Breast epithelium (tissue), 4 donors: ENCODE results near the gene CTSH. TPM values are rescaled to one million over a fixed set of nuclear protein-coding genes. Genes with fewer than 3 reads are reported as not detected.

ENCODE experiments used
- DNase-seq, 2 donors: peaks; one replicate each; pipeline ENCODE4 v3.0.0-alpha.2; 2019; ENCODE audit warnings: low spot score in 2 of 2
- H3K27ac ChIP-seq, 2 donors: fragments of 200-600 bp; sonication (generic) in 1 of 2; one replicate each; pipeline ENCODE4 v1.5.1; 2016 to 2019; ENCODE audit warnings: mild to moderate bottlenecking in 1 of 2
- H3K27me3 ChIP-seq, 2 donors: fragments of 200-600 bp; sonication (generic) in 1 of 2; one replicate each; pipeline versions ENCODE4 v1.5.1 to v1.6.0; 2017 to 2019; ENCODE audit warnings: control low read depth in 1 of 2, mild to moderate bottlenecking in 1 of 2
- H3K36me3 ChIP-seq: fragments of 200-600 bp; one replicate; pipeline ENCODE4 v1.5.1; 2019
- H3K4me1 ChIP-seq, 2 donors: fragments of 200-600 bp; sonication (generic); one replicate each; pipeline ENCODE4 v1.5.1; 2016 to 2019; ENCODE audit warnings: control low read depth in 1 of 2
- H3K4me3 ChIP-seq, 3 donors: fragments of 200-600 bp; sonication (generic); 1 replicate in 2 of 3; 2 replicates in 1 of 3; pipeline ENCODE4 v1.5.1; 2016 to 2019; ENCODE audit warnings: mild to moderate bottlenecking in 3 of 3, moderate library complexity in 2 of 3
- H3K9me3 ChIP-seq, 2 donors: fragments of 200-600 bp; sonication (generic) in 1 of 2; one replicate each; pipeline ENCODE4 v1.5.1; 2016 to 2019; ENCODE audit warnings: control low read depth in 1 of 2
- CTCF ChIP-seq, 3 donors: fragments of 450-650 bp; IDR thresholded peaks; one replicate each; pipeline ENCODE4 v1.5.1; 2016 to 2017; ENCODE audit warnings: antibody characterized with exemption in 3 of 3, mild to moderate bottlenecking in 3 of 3, moderate library complexity in 3 of 3
- POLR2A ChIP-seq: fragments of 450-650 bp; IDR thresholded peaks from one replicate; pipeline ENCODE4 v1.6.1; 2016; ENCODE audit warnings: antibody characterized with exemption, mild to moderate bottlenecking, moderate library complexity
- POLR2AphosphoS5 ChIP-seq, 3 donors: sonication (generic); formaldehyde crosslinking; IDR thresholded peaks; one replicate each; pipeline ENCODE4 v1.6.1; 2017; ENCODE audit warnings: antibody characterized with exemption in 3 of 3
- intact Hi-C: fragments of 100-400 bp; cut with DNase I; formaldehyde crosslinking; loops from one replicate; pipeline ENCODE4 v1.15.1; 2023; ENCODE audit warnings: low total_unique reads
- total RNA-seq, 3 donors: library from RNA; depleted of rRNA; stranded (reverse); fragments of >200 nt; gene quantifications; one replicate each; pipeline ENCODE4 v1.1.0, GENCODE V29; 2016

CTSH gene
- total RNA-seq, 3 donors from 2014 or later, result 158 to 272 (median 163) TPM

DNA sequence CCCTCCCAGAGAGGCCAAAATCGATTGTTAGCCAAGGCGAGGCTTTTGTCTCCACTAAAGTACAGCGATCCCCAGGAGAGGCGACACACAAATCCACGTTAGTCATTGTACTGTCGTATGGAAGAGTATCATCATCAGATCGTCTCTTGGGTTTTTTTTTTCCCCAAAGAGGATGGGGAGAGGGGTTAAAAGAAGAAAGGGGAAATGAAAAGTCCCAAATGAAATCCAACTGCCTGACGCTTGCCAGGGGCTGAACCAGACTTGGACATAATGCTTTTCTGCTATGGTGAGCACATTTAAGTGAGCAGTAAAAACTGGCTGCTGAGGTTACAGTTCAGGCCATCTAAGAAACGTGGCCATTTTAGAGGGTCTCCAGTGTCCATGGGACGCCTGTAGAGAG is 37.9 kb upstream of the CTSH start:
- DNase-seq, result no peak
- H3K36me3 ChIP-seq, result no peaks in the 10 kb centered on the region
- intact Hi-C loops, result no loop called here
- H3K9me3 ChIP-seq, result no peaks in the 10 kb centered on the region
- TF ChIP-seq CTCF (IDR thresholded peaks at IDR 0.05), result no peak
- TF ChIP-seq POLR2A, result no peak
- TF ChIP-seq POLR2AphosphoS5 (IDR thresholded peaks at IDR 0.05), result no peak
- peak overlapping the region in 1 of 2 donors; percentile 43 for H3K27ac ChIP-seq
- H3K4me3 ChIP-seq, result no peak overlapping the region
- no peaks in the 10 kb centered on the region for H3K4me1 ChIP-seq
- no peaks in the 10 kb centered on the region for H3K27me3 ChIP-seq

GRCh38 chr15:78981532-78982313 is 36.9 kb upstream of the CTSH start:
- Histone ChIP-seq H3K4me1 (no peaks in the 10 kb centered on the region), H3K27ac (no peak overlapping the region), H3K27me3 (no peaks in the 10 kb centered on the region), H3K9me3 (no peaks in the 10 kb centered on the region), H3K4me3 (no peak overlapping the region), H3K36me3 (no peaks in the 10 kb centered on the region)
- TF ChIP-seq POLR2A (no peak), CTCF (IDR thresholded peaks at IDR 0.05) (no peak), POLR2AphosphoS5 (IDR thresholded peaks at IDR 0.05) (no peak)
- intact Hi-C loops, result no loop called here
- no peak for DNase-seq

GRCh38 chr15:78979456-78980320 is 34.8 kb upstream of the CTSH start:
- intact Hi-C loops, result no loop called here
- TF ChIP-seq POLR2A (no peak), CTCF (IDR thresholded peaks at IDR 0.05) (peak; percentile 48 to 72 (median 56)), POLR2AphosphoS5 (IDR thresholded peaks at IDR 0.05) (peak; percentile 18 to 64 (median 29))
- DNase-seq, result peak; percentile 70 to 75
- Histone ChIP-seq H3K36me3 (no peaks in the 10 kb centered on the region), H3K4me1 (no peaks in the 10 kb centered on the region), H3K9me3 (no peaks in the 10 kb centered on the region), H3K4me3 (no peak overlapping the region), H3K27me3 (no peaks in the 10 kb centered on the region), H3K27ac (no peak overlapping the region)

GRCh38 chr15:78978601-78979179 is 33.8 kb upstream of the CTSH start:
- no peak for DNase-seq

More at GRCh38 chr15:78978601-78979179, 33.8 kb upstream of the CTSH start:
- no peak overlapping the region for H3K4me3 ChIP-seq
- intact Hi-C loops, result no loop called here
- H3K4me1 ChIP-seq, result no peaks in the 10 kb centered on the region
- H3K9me3 ChIP-seq, result no peaks in the 10 kb centered on the region
- H3K27me3 ChIP-seq, result no peaks in the 10 kb centered on the region
- no peaks in the 10 kb centered on the region for H3K36me3 ChIP-seq
- no peak overlapping the region for H3K27ac ChIP-seq
- TF ChIP-seq POLR2A (no peak), CTCF (IDR thresholded peaks at IDR 0.05) (no peak)
